ENCODE results near the gene TBC1D2. TPM values are rescaled to one million over a fixed set of nuclear protein-coding genes. Genes with fewer than 3 reads are reported as not detected.

TBC1D2 gene
- total RNA-seq (1 to 10 TPM; 3.4 to 4.1 TPM), polyA plus RNA-seq (ENCODE audit: insufficient read length in 2 of 2) (1 to 10 TPM; 5.6 to 9.5 TPM)
- long read RNA-seq, donor 1, partial matches to known transcripts = 0 of 3 reads
- long read RNA-seq, donor 1, other reads (novel, unspliced or antisense) = 0 of 3 reads
- long read RNA-seq, donor 2 = 0 reads
- long read RNA-seq, donor 3 = 0 reads
- long read RNA-seq, donor 4, partial matches to known transcripts = 5 of 8 reads
- long read RNA-seq, donor 4, other reads (novel, unspliced or antisense) = 0 of 8 reads

GRCh38 chr9:98255578-98256296 lies at the start of gene TBC1D2:
Gene TBC1D2 (minus strand): TSS chr9:98255649. CDS start chr9:98255541, 108 bp downstream.
- H3K4me1 ChIP-seq (ENCODE audit: control insufficient read depth, insufficient read depth, low read length) = peaks cover 15% of the 10 kb centered on the region
- H3K27me3 ChIP-seq (ENCODE audit: control insufficient read depth, insufficient read depth, low read length) = no peaks in the 10 kb centered on the region
- peak within 1 kb of the TSS; percentile 98 for H3K27ac ChIP-seq (ENCODE audit: low read depth, low read length)
- H3K36me3 ChIP-seq (ENCODE audit: control insufficient read depth, insufficient read depth, low read length) = peaks cover 3% of the 10 kb centered on the region
- no peaks in the 10 kb centered on the region for H3K9me3 ChIP-seq (ENCODE audit: control insufficient read depth, insufficient read depth, low read length)
- DNase-seq (ENCODE audit: low read depth in 4 of 6, low spot score in 6 of 6) = peak; percentile 86 to 98 (median 96)
- 0% methylated on average over 59 of the region's 64 CpGs for WGBS (ENCODE audit: insufficient coverage)
- H3K4me3 ChIP-seq (ENCODE audit: low read depth, low read length) = peak within 1 kb of the TSS; percentile 83

- Histone ChIP-seq H3K36me3 (ENCODE audit: control insufficient read depth, insufficient read depth, low read length) (peaks cover 62% of the 10 kb centered on the region), H3K4me3 (ENCODE audit: low read depth, low read length) (no peak overlapping the region), H3K9me3 (ENCODE audit: control insufficient read depth, insufficient read depth, low read length) (no peaks in the 10 kb centered on the region), H3K4me1 (ENCODE audit: control insufficient read depth, insufficient read depth, low read length) (peaks cover 8% of the 10 kb centered on the region), H3K27ac (ENCODE audit: low read depth, low read length) (no peak overlapping the region), H3K27me3 (ENCODE audit: control insufficient read depth, insufficient read depth, low read length) (no peaks in the 10 kb centered on the region)
- WGBS (ENCODE audit: insufficient coverage) = 78% methylated on average over 4 of the region's 4 CpGs
- DNase-seq (ENCODE audit: low read depth in 4 of 6, low spot score in 6 of 6) = no peak
Measured at GRCh38 chr9:98304381-98304780, 48.9 kb upstream of the TBC1D2 start.

- H3K36me3 ChIP-seq (ENCODE audit: control insufficient read depth, insufficient read depth, low read length) = peaks cover 65% of the 10 kb centered on the region
- no peak overlapping the region for H3K27ac ChIP-seq (ENCODE audit: low read depth, low read length)
- no peaks in the 10 kb centered on the region for H3K9me3 ChIP-seq (ENCODE audit: control insufficient read depth, insufficient read depth, low read length)
- no peak for DNase-seq (ENCODE audit: low read depth in 4 of 6, low spot score in 6 of 6)
- H3K4me1 ChIP-seq (ENCODE audit: control insufficient read depth, insufficient read depth, low read length) = peaks cover 8% of the 10 kb centered on the region
- no peaks in the 10 kb centered on the region for H3K27me3 ChIP-seq (ENCODE audit: control insufficient read depth, insufficient read depth, low read length)
- no peak overlapping the region for H3K4me3 ChIP-seq (ENCODE audit: low read depth, low read length)
- WGBS (ENCODE audit: insufficient coverage) = 82% methylated on average over 4 of the region's 8 CpGs
Measured at GRCh38 chr9:98303633-98304125, 48.2 kb upstream of the TBC1D2 start.

GRCh38 chr9:98302938-98303632 lies 47.6 kb upstream of the TBC1D2 start:
- H3K27ac ChIP-seq (ENCODE audit: low read depth, low read length) = no peak overlapping the region
- peaks cover 8% of the 10 kb centered on the region for H3K4me1 ChIP-seq (ENCODE audit: control insufficient read depth, insufficient read depth, low read length)
- H3K9me3 ChIP-seq (ENCODE audit: control insufficient read depth, insufficient read depth, low read length) = no peaks in the 10 kb centered on the region
- H3K4me3 ChIP-seq (ENCODE audit: low read depth, low read length) = no peak overlapping the region
- 83% methylated on average over 7 of the region's 13 CpGs for WGBS (ENCODE audit: insufficient coverage)
- no peaks in the 10 kb centered on the region for H3K27me3 ChIP-seq (ENCODE audit: control insufficient read depth, insufficient read depth, low read length)
- H3K36me3 ChIP-seq (ENCODE audit: control insufficient read depth, insufficient read depth, low read length) = peaks cover 67% of the 10 kb centered on the region
- DNase-seq (ENCODE audit: low read depth in 4 of 6, low spot score in 6 of 6) = no peak

- Histone ChIP-seq H3K27ac (ENCODE audit: low read depth, low read length) (no peak overlapping the region), H3K36me3 (ENCODE audit: control insufficient read depth, insufficient read depth, low read length) (peaks cover 63% of the 10 kb centered on the region), H3K4me3 (ENCODE audit: low read depth, low read length) (no peak overlapping the region), H3K27me3 (ENCODE audit: control insufficient read depth, insufficient read depth, low read length) (no peaks in the 10 kb centered on the region), H3K4me1 (ENCODE audit: control insufficient read depth, insufficient read depth, low read length) (peaks cover 8% of the 10 kb centered on the region), H3K9me3 (ENCODE audit: control insufficient read depth, insufficient read depth, low read length) (no peaks in the 10 kb centered on the region)
- 92% methylated on average over 2 of the region's 5 CpGs for WGBS (ENCODE audit: insufficient coverage)
- DNase-seq (ENCODE audit: low read depth in 4 of 6, low spot score in 6 of 6) = no peak
Measured at GRCh38 chr9:98302150-98302549, 46.7 kb upstream of the TBC1D2 start.

- no peaks in the 10 kb centered on the region for H3K9me3 ChIP-seq (ENCODE audit: control insufficient read depth, insufficient read depth, low read length)
- peaks cover 8% of the 10 kb centered on the region for H3K4me1 ChIP-seq (ENCODE audit: control insufficient read depth, insufficient read depth, low read length)
- H3K27me3 ChIP-seq (ENCODE audit: control insufficient read depth, insufficient read depth, low read length) = no peaks in the 10 kb centered on the region
- no peak overlapping the region for H3K27ac ChIP-seq (ENCODE audit: low read depth, low read length)
- peaks cover 56% of the 10 kb centered on the region for H3K36me3 ChIP-seq (ENCODE audit: control insufficient read depth, insufficient read depth, low read length)
- no peak overlapping the region for H3K4me3 ChIP-seq (ENCODE audit: low read depth, low read length)
- 100% methylated on average over 1 of the region's 3 CpGs for WGBS (ENCODE audit: insufficient coverage)
- no peak for DNase-seq (ENCODE audit: low read depth in 4 of 6, low spot score in 6 of 6)
Measured at GRCh38 chr9:98300611-98301010, 45.2 kb upstream of the TBC1D2 start.

GRCh38 chr9:98298476-98298875 lies 43.0 kb upstream of the TBC1D2 start:
- H3K4me3 ChIP-seq (ENCODE audit: low read depth, low read length) = no peak overlapping the region
- H3K36me3 ChIP-seq (ENCODE audit: control insufficient read depth, insufficient read depth, low read length) = peaks cover 43% of the 10 kb centered on the region
- no peaks in the 10 kb centered on the region for H3K27me3 ChIP-seq (ENCODE audit: control insufficient read depth, insufficient read depth, low read length)
- no peak for DNase-seq (ENCODE audit: low read depth in 4 of 6, low spot score in 6 of 6)
- peaks cover 3% of the 10 kb centered on the region for H3K4me1 ChIP-seq (ENCODE audit: control insufficient read depth, insufficient read depth, low read length)
- H3K9me3 ChIP-seq (ENCODE audit: control insufficient read depth, insufficient read depth, low read length) = no peaks in the 10 kb centered on the region
- no peak overlapping the region for H3K27ac ChIP-seq (ENCODE audit: low read depth, low read length)

- H3K9me3 ChIP-seq (ENCODE audit: control insufficient read depth, insufficient read depth, low read length) = no peaks in the 10 kb centered on the region
- H3K4me3 ChIP-seq (ENCODE audit: low read depth, low read length) = no peak overlapping the region
- peaks cover 38% of the 10 kb centered on the region for H3K36me3 ChIP-seq (ENCODE audit: control insufficient read depth, insufficient read depth, low read length)
- no peaks in the 10 kb centered on the region for H3K4me1 ChIP-seq (ENCODE audit: control insufficient read depth, insufficient read depth, low read length)
- DNase-seq (ENCODE audit: low read depth in 4 of 6, low spot score in 6 of 6) = no peak
- no peak overlapping the region for H3K27ac ChIP-seq (ENCODE audit: low read depth, low read length)
- 87% methylated on average over 3 of the region's 6 CpGs for WGBS (ENCODE audit: insufficient coverage)
- no peaks in the 10 kb centered on the region for H3K27me3 ChIP-seq (ENCODE audit: control insufficient read depth, insufficient read depth, low read length)
Measured at GRCh38 chr9:98295824-98296223, 40.4 kb upstream of the TBC1D2 start.

- WGBS (ENCODE audit: insufficient coverage) = 81% methylated on average over 4 of the region's 5 CpGs
- H3K4me1 ChIP-seq (ENCODE audit: control insufficient read depth, insufficient read depth, low read length) = no peaks in the 10 kb centered on the region
- no peaks in the 10 kb centered on the region for H3K9me3 ChIP-seq (ENCODE audit: control insufficient read depth, insufficient read depth, low read length)
- no peak for DNase-seq (ENCODE audit: low read depth in 4 of 6, low spot score in 6 of 6)
- H3K36me3 ChIP-seq (ENCODE audit: control insufficient read depth, insufficient read depth, low read length) = peaks cover 40% of the 10 kb centered on the region
- no peaks in the 10 kb centered on the region for H3K27me3 ChIP-seq (ENCODE audit: control insufficient read depth, insufficient read depth, low read length)
- no peak overlapping the region for H3K4me3 ChIP-seq (ENCODE audit: low read depth, low read length)
- no peak overlapping the region for H3K27ac ChIP-seq (ENCODE audit: low read depth, low read length)
Measured at GRCh38 chr9:98291820-98292219, 36.4 kb upstream of the TBC1D2 start.

Measured in spinal cord (tissue), 10 donors.